Suppressor macrophage treated with lipopolysaccharide for 4 hours (primary cell): ENCODE results near the gene VGF.
A peak's percentile ranks its signal among the peaks of the same experiment; 100 is the strongest.

Source experiments
- DNase-seq: peaks from one replicate; pipeline ENCODE4 v3.0.0-alpha.2; 2020

Gene VGF

GRCh38 chr7:101165958-101166647 lies 734 bp upstream of the VGF start:
- DNase-seq = no peak

GRCh38 chr7:101164071-101164840 lies 1.1 kb downstream of the VGF start:
- DNase-seq = peak; percentile 35

GRCh38 chr7:101163279-101164070 lies 1.9 kb downstream of the VGF start:
- DNase-seq = no peak

- DNase-seq = no peak
Observed at GRCh38 chr7:101162551-101163278, 2.7 kb downstream of the VGF start.

- no peak for DNase-seq
Observed at GRCh38 chr7:101161692-101162471, 3.5 kb downstream of the VGF start.

- DNase-seq = no peak
Observed at GRCh38 chr7:101160910-101161309, 4.5 kb downstream of the VGF start.

- no peak for DNase-seq
Observed at GRCh38 chr7:101159696-101160674, 5.4 kb downstream of the VGF start.

- DNase-seq = no peak
Observed at GRCh38 chr7:101156866-101157589, 8.3 kb downstream of the VGF start.

GRCh38 chr7:101156277-101156676 lies 9.1 kb downstream of the VGF start:
- no peak for DNase-seq

GRCh38 chr7:101155303-101155702 lies 10.1 kb downstream of the VGF start:
- no peak for DNase-seq

GRCh38 chr7:101154693-101155102 lies 10.7 kb downstream of the VGF start:
- DNase-seq = no peak

- DNase-seq = peak; percentile 93
Observed at GRCh38 chr7:101153969-101154692, 11.2 kb downstream of the VGF start, which contains the start of gene AP1S1. Gene AP1S1, plus strand, starts transcription at chr7:101154476. Its CDS starts 39 bp downstream, at chr7:101154515.

- DNase-seq = no peak
Observed at GRCh38 chr7:101151908-101152651, 13.3 kb downstream of the VGF start.

- DNase-seq = no peak
Observed at GRCh38 chr7:101140746-101141382, 24.5 kb downstream of the VGF start.

- no peak for DNase-seq
Observed at GRCh38 chr7:101140339-101140699, 25.1 kb downstream of the VGF start.

GRCh38 chr7:101138213-101138870 lies 27.0 kb downstream of the VGF start:
- DNase-seq = peak; percentile 95

- no peak for DNase-seq
Observed at GRCh38 chr7:101137651-101138212, 27.6 kb downstream of the VGF start.
